Smooth muscle cell (in vitro differentiated cells): ENCODE measurements around the gene EPSTI1. TPM values are rescaled to one million over a fixed set of nuclear protein-coding genes. Genes with fewer than 3 reads are reported as not detected.

Source experiments
- DNase-seq: peaks from one replicate; lab custom pipeline; 2025; ENCODE audit not compliant: unreplicated experiment; lab: John Stamatoyannopoulos, UW
- H2AFZ ChIP-seq: fragments of 200-600 bp; sonication (generic); 2 replicates; pipeline ENCODE4 v1.6.0; 2016; ENCODE audit warnings: antibody characterized with exemption, low read depth, mild to moderate bottlenecking
- H3F3A ChIP-seq: fragments of 200-600 bp; sonication (generic); 2 replicates; pipeline ENCODE4 v1.6.0; 2017; ENCODE audit warnings: antibody characterized with exemption, low read depth
- H3K27ac ChIP-seq: fragments of 200-600 bp; sonication (generic); 2 replicates; pipeline ENCODE4 v1.5.1; 2016; ENCODE audit warnings: low read depth, mild to moderate bottlenecking
- H3K27me3 ChIP-seq: fragments of 200-600 bp; sonication (generic); 2 replicates; pipeline ENCODE4 v1.6.1; 2016; ENCODE audit warnings: low read depth, mild to moderate bottlenecking
- H3K36me3 ChIP-seq: fragments of 200-600 bp; sonication (generic); 2 replicates; pipeline ENCODE4 v1.5.1; 2016; ENCODE audit warnings: low read depth
- H3K4me1 ChIP-seq: fragments of 200-600 bp; sonication (generic); 2 replicates; pipeline ENCODE4 v1.5.1; 2016; ENCODE audit warnings: low read depth
- H3K4me2 ChIP-seq: fragments of 200-600 bp; sonication (generic); 2 replicates; pipeline ENCODE4 v1.6.0; 2016; ENCODE audit warnings: mild to moderate bottlenecking
- H3K4me3 ChIP-seq: fragments of 200-600 bp; sonication (generic); 2 replicates; pipeline ENCODE4 v1.5.1; 2016; ENCODE audit warnings: mild to moderate bottlenecking
- H3K79me2 ChIP-seq: fragments of 200-600 bp; sonication (generic); 2 replicates; pipeline ENCODE4 v1.6.0; 2016; ENCODE audit warnings: low read depth, mild to moderate bottlenecking
- H3K9ac ChIP-seq: fragments of 200-600 bp; sonication (generic); 2 replicates; pipeline ENCODE4 v1.6.0; 2016; ENCODE audit warnings: low read depth
- H3K9me3 ChIP-seq: fragments of 200-600 bp; sonication (generic); replicated peaks from 2 replicates; pipeline ENCODE4 v1.5.1; 2016; ENCODE audit warnings: low read depth
- H4K20me1 ChIP-seq: fragments of 200-600 bp; sonication (generic); 2 replicates; pipeline ENCODE4 v1.6.0; 2016; ENCODE audit warnings: low read depth
- CTCF ChIP-seq: fragments of 200-600 bp; sonication (generic); IDR thresholded peaks from 2 replicates; pipeline ENCODE4 v1.5.1; 2017; ENCODE audit warnings: borderline replicate concordance, mild to moderate bottlenecking, antibody characterized with exemption; ENCODE audit not compliant: insufficient read depth, poor library complexity, severe bottlenecking
- WGBS: methylation state at CpG from one replicate; pipeline ENCODE4 v1.1.7; 2016; ENCODE audit warnings: low lambda C conversion rate; 5-methylcytosine and 5-hydroxymethylcytosine counted together
- polyA plus RNA-seq: library from polyadenylated mRNA; unstranded; fragments of >200 nt; fragmentation: Nextera tagmentation; extraction: Ambion mirVana; gene quantifications from 2 replicates; pipeline ENCODE4 v1.2.1, GENCODE V29; 2016
- total RNA-seq: library from RNA; depleted of rRNA; stranded (reverse); fragments of >200 nt; gene quantifications from 2 replicates; pipeline ENCODE4 v1.2.3, GENCODE V29; 2014

The EPSTI1 gene
- total and polyA plus RNA-seq, 2 experiments from 2014 or later: 2.4 to 3.3 TPM

GRCh38 chr13:42977219-42977659 is 14.8 kb downstream of the EPSTI1 start:
- Histone ChIP-seq H3F3A (no peaks in the 10 kb centered on the region), H3K4me2 (no peak overlapping the region), H3K27ac (no peak overlapping the region), H3K9me3 (no peaks in the 10 kb centered on the region), H4K20me1 (no peaks in the 10 kb centered on the region), H3K36me3 (no peaks in the 10 kb centered on the region), H3K4me1 (peaks cover 11% of the 10 kb centered on the region), H3K9ac (no peak overlapping the region), H2AFZ (no peak overlapping the region), H3K79me2 (no peaks in the 10 kb centered on the region), H3K4me3 (no peak overlapping the region), H3K27me3 (no peaks in the 10 kb centered on the region)
- DNase-seq: no peak
- 100% methylated on average over 1 of the region's 1 CpG for WGBS
- TF ChIP-seq CTCF: no peak

GRCh38 chr13:42976066-42976465 is 16.0 kb downstream of the EPSTI1 start:
- Histone ChIP-seq H2AFZ (no peak overlapping the region), H3F3A (no peaks in the 10 kb centered on the region), H3K4me2 (no peak overlapping the region), H3K9me3 (no peaks in the 10 kb centered on the region), H3K4me1 (peaks cover 4% of the 10 kb centered on the region), H3K4me3 (no peak overlapping the region), H3K27ac (no peak overlapping the region), H3K36me3 (no peaks in the 10 kb centered on the region), H3K79me2 (no peaks in the 10 kb centered on the region), H4K20me1 (no peaks in the 10 kb centered on the region), H3K9ac (no peak overlapping the region), H3K27me3 (no peaks in the 10 kb centered on the region)
- no peak for DNase-seq
- TF ChIP-seq CTCF: no peak
- WGBS: 81% methylated on average over 3 of the region's 3 CpGs

GRCh38 chr13:42973581-42973980 is 18.5 kb downstream of the EPSTI1 start:
- no peak for DNase-seq

More at GRCh38 chr13:42973581-42973980, 18.5 kb downstream of the EPSTI1 start:
- Histone ChIP-seq H3K9me3 (no peaks in the 10 kb centered on the region), H3K4me1 (peaks cover 5% of the 10 kb centered on the region), H3K36me3 (no peaks in the 10 kb centered on the region), H3K4me2 (no peak overlapping the region), H3F3A (no peaks in the 10 kb centered on the region), H3K79me2 (no peaks in the 10 kb centered on the region), H3K9ac (no peak overlapping the region), H2AFZ (no peak overlapping the region), H4K20me1 (no peaks in the 10 kb centered on the region), H3K27ac (no peak overlapping the region), H3K27me3 (no peaks in the 10 kb centered on the region), H3K4me3 (no peak overlapping the region)
- TF ChIP-seq CTCF: no peak
- WGBS: 86% methylated on average over 3 of the region's 3 CpGs
